H1 (cell line): ENCODE measurements around the gene C12orf75. TPM values are rescaled to one million over a fixed set of nuclear protein-coding genes. Genes with fewer than 3 reads are reported as not detected.

Experiments used
- ATF3 ChIP-seq: IDR thresholded peaks from 2 replicates; pipeline ENCODE4 v1.6.1; 2011; ENCODE audit warnings: low read depth, mild to moderate bottlenecking, low read length; ENCODE audit not compliant: insufficient read depth
- CEBPB ChIP-seq: IDR thresholded peaks from 2 replicates; pipeline ENCODE4 v1.6.1; 2012; ENCODE audit warnings: low read depth, low read length
- CHD1 ChIP-seq: IDR thresholded peaks from 2 replicates; pipeline ENCODE4 v1.6.1; 2012; ENCODE audit warnings: low read depth, low read length, improper control_type of control experiment
- CHD7 ChIP-seq: fragments of 300-600 bp; sonication (generic); IDR thresholded peaks from 2 replicates; pipeline ENCODE4 v1.7.1; 2012; ENCODE audit warnings: low read length, moderate library complexity, mild to moderate bottlenecking, inconsistent platforms; ENCODE audit not compliant: insufficient replicate concordance
- GTF2F1 ChIP-seq: IDR thresholded peaks from 2 replicates; pipeline ENCODE4 v1.6.1; 2012; ENCODE audit warnings: low read depth, low read length, improper control_type of control experiment, borderline replicate concordance
- POU5F1 ChIP-seq: IDR thresholded peaks from 2 replicates; pipeline ENCODE4 v1.6.1; 2011; ENCODE audit warnings: low read depth, mild to moderate bottlenecking, low read length, moderate library complexity
- SIN3A ChIP-seq, 2 experiments: IDR thresholded peaks in 1 of 2; conservative IDR thresholded peaks in 1 of 2; 2 replicates each; pipeline ENCODE4 v1.6.1; 2011 to 2012; ENCODE audit warnings: low read length in 2 of 2, improper control_type of control experiment in 1 of 2, low read depth in 1 of 2, mild to moderate bottlenecking in 1 of 2
- SIX5 ChIP-seq: IDR thresholded peaks from 2 replicates; pipeline ENCODE4 v1.6.1; 2011; ENCODE audit warnings: mild to moderate bottlenecking, low read depth, low read length
- SRF ChIP-seq: IDR thresholded peaks from 2 replicates; pipeline ENCODE4 v1.6.1; 2011; ENCODE audit warnings: mild to moderate bottlenecking, low read depth, low read length, moderate library complexity
- TAF7 ChIP-seq: optimal IDR thresholded peaks from 2 replicates; pipeline ENCODE3; 2011; ENCODE audit warnings: low read depth, mild to moderate bottlenecking, inconsistent platforms, low read length, moderate library complexity, borderline replicate concordance
- TCF12 ChIP-seq: IDR thresholded peaks from 2 replicates; pipeline ENCODE4 v1.6.1; 2011; ENCODE audit warnings: low read depth, mild to moderate bottlenecking, low read length
- TEAD4 ChIP-seq: IDR thresholded peaks from 2 replicates; pipeline ENCODE4 v1.6.1; 2012; ENCODE audit warnings: low read depth, low read length, inconsistent platforms, mixed read lengths
- polyA plus RNA-seq, 7 experiments: library from polyadenylated mRNA; depleted of rRNA in 3 of 7; stranded (reverse) in 5 of 7; unstranded in 2 of 7; fragments of >200 nt in 5 of 7; fragments of 200-250 nt in 2 of 7; gene quantifications; 1 replicate in 5 of 7; 2 replicates in 1 of 7; 4 replicates in 1 of 7; pipeline versions ENCODE4 v1.2.1 to v1.2.3, GENCODE V29; 2011 to 2013; ENCODE audit warnings: missing spikeins in 2 of 7, mixed read lengths in 2 of 7
- total RNA-seq: library from RNA; stranded (reverse); fragmentation: NEBNext Ultra II Directional; extraction: Animal tissue kit (Norgen Biotek cat#: 25700); gene quantifications from 2 replicates; pipeline ENCODE4 v1.2.1, GENCODE V29; 2021

Gene C12orf75
- total and polyA plus RNA-seq, 2 of the 8 experiments (the other 6 are each of a cell fraction or from before 2014, with no cell fraction given), result 26.4 to 41.2 TPM

GRCh38 chr12:105418229-105418628, 87.7 kb downstream of the C12orf75 start (continued):
- TF ChIP-seq CHD7, result no peak
- TF ChIP-seq ATF3, result no peak
- no peak for TF ChIP-seq CHD1
- no peak for TF ChIP-seq SIN3A (conservative IDR thresholded peaks at IDR 0.05 in 1 of 2, IDR thresholded peaks at IDR 0.05 in 1 of 2; ENCODE audit: low read depth in 1 of 2, low read length in 2 of 2)
- no peak for TF ChIP-seq TCF12
- TF ChIP-seq POU5F1, result no peak
- TF ChIP-seq TEAD4, result no peak
- TF ChIP-seq SIX5, result no peak
- no peak for TF ChIP-seq TAF7
- TF ChIP-seq SRF, result no peak
- no peak for TF ChIP-seq CEBPB
- no peak for TF ChIP-seq GTF2F1
